HEK293 (cell line): Measurements from ENCODE around the gene RSRC2.
A peak's percentile ranks its signal among the peaks of the same experiment; 100 is the strongest.

Experiments used
- BCL11A ChIP-seq: fragments of 450-650 bp; formaldehyde crosslinking; IDR thresholded peaks from 2 replicates; pipeline ENCODE4 v1.5.1; 2016; ENCODE audit warnings: low read depth, missing biosample characterization, missing genetic modification characterization
- GLIS1 ChIP-seq: fragments of 450-650 bp; formaldehyde crosslinking; IDR thresholded peaks from 2 replicates; pipeline ENCODE4 v1.5.1; 2016; ENCODE audit warnings: missing biosample characterization, missing genetic modification characterization
- IKZF3 ChIP-seq: fragments of 450-650 bp; IDR thresholded peaks from 2 replicates; pipeline ENCODE4 v1.5.0; 2018; ENCODE audit warnings: missing biosample characterization, mild to moderate bottlenecking, missing genetic modification characterization, moderate library complexity
- MYNN ChIP-seq: fragments of 450-650 bp; formaldehyde crosslinking; IDR thresholded peaks from 2 replicates; pipeline ENCODE4 v1.5.1; 2016; ENCODE audit warnings: missing biosample characterization, missing genetic modification characterization, borderline replicate concordance
- MZF1 ChIP-seq: fragments of 450-650 bp; formaldehyde crosslinking; IDR thresholded peaks from 2 replicates; pipeline ENCODE4 v1.5.1; 2017; ENCODE audit warnings: missing biosample characterization, missing genetic modification characterization, borderline replicate concordance
- SETDB1 ChIP-seq: IDR thresholded peaks from one replicate; pipeline ENCODE4 v1.6.1; 2017; ENCODE audit warnings: mild to moderate bottlenecking, low read length, moderate library complexity, mixed read lengths; ENCODE audit not compliant: insufficient read length
- ZBTB49 ChIP-seq: fragments of 450-650 bp; formaldehyde crosslinking; IDR thresholded peaks from 2 replicates; pipeline ENCODE4 v1.5.1; 2016; ENCODE audit warnings: missing biosample characterization, missing genetic modification characterization, low read depth
- ZBTB7A ChIP-seq: fragments of 450-650 bp; formaldehyde crosslinking; IDR thresholded peaks from 2 replicates; pipeline ENCODE4 v1.5.1; 2016; ENCODE audit warnings: low read depth, missing biosample characterization, missing genetic modification characterization
- ZNF112 ChIP-seq: fragments of 450-650 bp; formaldehyde crosslinking; IDR thresholded peaks from 2 replicates; pipeline ENCODE4 v1.5.0; 2017; ENCODE audit warnings: missing biosample characterization, missing genetic modification characterization
- ZNF132 ChIP-seq: fragments of 450-650 bp; formaldehyde crosslinking; IDR thresholded peaks from 2 replicates; pipeline ENCODE4 v1.5.1; 2017; ENCODE audit warnings: missing biosample characterization, missing genetic modification characterization, borderline replicate concordance
- ZNF184 ChIP-seq: fragments of 450-650 bp; IDR thresholded peaks from 2 replicates; pipeline ENCODE4 v1.5.1; 2018; ENCODE audit warnings: missing biosample characterization, mild to moderate bottlenecking, missing genetic modification characterization
- ZNF23 ChIP-seq: fragments of 450-650 bp; formaldehyde crosslinking; IDR thresholded peaks from 2 replicates; pipeline ENCODE4 v1.5.1; 2016; ENCODE audit warnings: missing biosample characterization, missing genetic modification characterization, borderline replicate concordance
- ZNF266 ChIP-seq: fragments of 450-650 bp; formaldehyde crosslinking; IDR thresholded peaks from 2 replicates; pipeline ENCODE4 v1.5.1; 2016; ENCODE audit warnings: missing biosample characterization, missing genetic modification characterization, low read depth
- ZNF292 ChIP-seq: fragments of 450-650 bp; formaldehyde crosslinking; IDR thresholded peaks from 2 replicates; pipeline ENCODE4 v1.5.1; 2016; ENCODE audit warnings: low read depth, missing biosample characterization, missing genetic modification characterization, borderline replicate concordance
- ZNF324 ChIP-seq: fragments of 450-650 bp; formaldehyde crosslinking; IDR thresholded peaks from 2 replicates; pipeline ENCODE4 v1.5.1; 2016; ENCODE audit warnings: missing biosample characterization, missing genetic modification characterization
- ZNF398 ChIP-seq: fragments of 450-650 bp; formaldehyde crosslinking; IDR thresholded peaks from 2 replicates; pipeline ENCODE4 v1.5.1; 2017; ENCODE audit warnings: missing biosample characterization, missing genetic modification characterization
- ZNF488 ChIP-seq: fragments of 450-650 bp; formaldehyde crosslinking; IDR thresholded peaks from 2 replicates; pipeline ENCODE4 v1.5.1; 2016; ENCODE audit warnings: missing biosample characterization, missing genetic modification characterization
- ZNF501 ChIP-seq: fragments of 450-650 bp; formaldehyde crosslinking; IDR thresholded peaks from 2 replicates; pipeline ENCODE4 v1.5.1; 2016; ENCODE audit warnings: missing biosample characterization, missing genetic modification characterization
- ZNF548 ChIP-seq: fragments of 450-650 bp; formaldehyde crosslinking; IDR thresholded peaks from 2 replicates; pipeline ENCODE4 v1.5.1; 2016; ENCODE audit warnings: missing biosample characterization, missing genetic modification characterization
- ZNF561 ChIP-seq: fragments of 450-650 bp; IDR thresholded peaks from 2 replicates; pipeline ENCODE4 v1.5.1; 2018; ENCODE audit warnings: missing biosample characterization, missing genetic modification characterization, borderline replicate concordance
- ZNF600 ChIP-seq: fragments of 450-650 bp; formaldehyde crosslinking; IDR thresholded peaks from 2 replicates; pipeline ENCODE4 v1.5.1; 2016; ENCODE audit warnings: missing biosample characterization, missing genetic modification characterization
- ZNF626 ChIP-seq: fragments of 450-650 bp; sonication (Bioruptor Pico); formaldehyde crosslinking; IDR thresholded peaks from 2 replicates; pipeline ENCODE4 v1.5.1; 2018; ENCODE audit warnings: missing biosample characterization, missing genetic modification characterization, inconsistent platforms
- ZNF792 ChIP-seq: fragments of 450-650 bp; formaldehyde crosslinking; IDR thresholded peaks from 2 replicates; pipeline ENCODE4 v1.5.1; 2016; ENCODE audit warnings: missing biosample characterization, missing genetic modification characterization
- ZNF830 ChIP-seq: fragments of 450-650 bp; IDR thresholded peaks from 2 replicates; pipeline ENCODE4 v1.5.0; 2018; ENCODE audit warnings: missing biosample characterization, missing genetic modification characterization, low read depth, mild to moderate bottlenecking, moderate library complexity
- TF ChIP-seq, protein P1 (sequence below): fragments of 450-650 bp; formaldehyde crosslinking; conservative IDR thresholded peaks from 2 replicates; pipeline ENCODE4 v1.5.1; 2016; ENCODE audit warnings: low read depth, missing biosample characterization, missing genetic modification characterization

RSRC2 gene

GRCh38 chr12:122499991-122500684, 26.6 kb downstream of the RSRC2 start (continued):
- TF ChIP-seq, protein P1, sequence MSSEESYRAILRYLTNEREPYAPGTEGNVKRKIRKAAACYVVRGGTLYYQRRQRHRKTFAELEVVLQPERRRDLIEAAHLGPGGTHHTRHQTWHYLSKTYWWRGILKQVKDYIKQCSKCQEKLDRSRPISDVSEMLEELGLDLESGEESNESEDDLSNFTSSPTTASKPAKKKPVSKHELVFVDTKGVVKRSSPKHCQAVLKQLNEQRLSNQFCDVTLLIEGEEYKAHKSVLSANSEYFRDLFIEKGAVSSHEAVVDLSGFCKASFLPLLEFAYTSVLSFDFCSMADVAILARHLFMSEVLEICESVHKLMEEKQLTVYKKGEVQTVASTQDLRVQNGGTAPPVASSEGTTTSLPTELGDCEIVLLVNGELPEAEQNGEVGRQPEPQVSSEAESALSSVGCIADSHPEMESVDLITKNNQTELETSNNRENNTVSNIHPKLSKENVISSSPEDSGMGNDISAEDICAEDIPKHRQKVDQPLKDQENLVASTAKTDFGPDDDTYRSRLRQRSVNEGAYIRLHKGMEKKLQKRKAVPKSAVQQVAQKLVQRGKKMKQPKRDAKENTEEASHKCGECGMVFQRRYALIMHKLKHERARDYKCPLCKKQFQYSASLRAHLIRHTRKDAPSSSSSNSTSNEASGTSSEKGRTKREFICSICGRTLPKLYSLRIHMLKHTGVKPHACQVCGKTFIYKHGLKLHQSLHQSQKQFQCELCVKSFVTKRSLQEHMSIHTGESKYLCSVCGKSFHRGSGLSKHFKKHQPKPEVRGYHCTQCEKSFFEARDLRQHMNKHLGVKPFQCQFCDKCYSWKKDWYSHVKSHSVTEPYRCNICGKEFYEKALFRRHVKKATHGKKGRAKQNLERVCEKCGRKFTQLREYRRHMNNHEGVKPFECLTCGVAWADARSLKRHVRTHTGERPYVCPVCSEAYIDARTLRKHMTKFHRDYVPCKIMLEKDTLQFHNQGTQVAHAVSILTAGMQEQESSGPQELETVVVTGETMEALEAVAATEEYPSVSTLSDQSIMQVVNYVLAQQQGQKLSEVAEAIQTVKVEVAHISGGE, result no peak
- TF ChIP-seq ZNF132 (tag by site-specific recombination) (no peak), GLIS1 (tag by site-specific recombination) (peak; percentile 86), ZNF561 (peak; percentile 65; the same call in 1 of the 2 replicates), ZNF292 (tag by site-specific recombination) (no peak), ZNF324 (tag by site-specific recombination) (no peak), BCL11A (tag by site-specific recombination) (no peak), ZNF792 (tag by site-specific recombination) (no peak), ZNF112 (tag by site-specific recombination) (no peak), ZNF501 (tag by site-specific recombination) (no peak; the same call in 1 of the 2 replicates), ZNF398 (tag by site-specific recombination) (peak; percentile 48; the same call in 1 of the 2 replicates), ZBTB7A (tag by site-specific recombination) (no peak), IKZF3 (tag by site-specific recombination) (peak; percentile 66), ZNF488 (tag by site-specific recombination) (no peak), ZBTB49 (tag by site-specific recombination) (no peak), ZNF548 (tag by site-specific recombination) (no peak), ZNF626 (no peak), ZNF600 (tag by site-specific recombination) (peak; percentile 95), ZNF830 (tag by site-specific recombination) (no peak), SETDB1 (no peak), ZNF23 (tag by site-specific recombination) (no peak), ZNF266 (tag by site-specific recombination) (no peak), ZNF184 (tag by site-specific recombination) (no peak), MYNN (tag by site-specific recombination) (no peak), MZF1 (tag by site-specific recombination) (peak; percentile 14; the same call in 1 of the 2 replicates)
